Measurements from ENCODE around the gene ARID1B.

GRCh38 chr6:156803353-156803752, 26.2 kb downstream of the ARID1B start:
- no peak for TF ChIP-seq CTCF (IDR thresholded peaks at IDR 0.05)
- TF ChIP-seq EZH2 (IDR thresholded peaks at IDR 0.05): no peak

All from neural progenitor cell (in vitro differentiated cells).